H1 (cell line): Measurements from ENCODE around the gene SAMD9.

ENCODE experiments used
- CHD2 ChIP-seq: IDR thresholded peaks from 2 replicates; pipeline ENCODE4 v1.6.1; 2012; ENCODE audit warnings: low read length, improper control_type of control experiment
- CREB1 ChIP-seq: IDR thresholded peaks from 2 replicates; pipeline ENCODE4 v1.6.1; 2012; ENCODE audit warnings: inconsistent platforms
- EZH2 ChIP-seq: fragments of 200-600 bp; sonication (generic); IDR thresholded peaks from 2 replicates; pipeline ENCODE4 v1.7.1; 2012; ENCODE audit warnings: low read depth, mild to moderate bottlenecking, moderate library complexity, low read length, inconsistent platforms; ENCODE audit not compliant: severe bottlenecking
- POLR2A ChIP-seq, 2 experiments: IDR thresholded peaks; 1 replicate in 1 of 2; 2 replicates in 1 of 2; pipeline ENCODE4 v1.6.1; 2011; ENCODE audit warnings: low read depth in 2 of 2, low read length in 2 of 2, mild to moderate bottlenecking in 2 of 2; ENCODE audit errors: control extremely low read depth in 1 of 2
- POLR2AphosphoS5 ChIP-seq: IDR thresholded peaks from 2 replicates; pipeline ENCODE4 v1.6.1; 2011; ENCODE audit warnings: low read depth, low read length
- RAD21 ChIP-seq, 2 experiments: IDR thresholded peaks in 1 of 2; conservative IDR thresholded peaks in 1 of 2; 2 replicates each; pipeline ENCODE4 v1.6.1; 2011; ENCODE audit warnings: low read depth in 2 of 2, low read length in 2 of 2, improper control_type of control experiment in 1 of 2, inconsistent platforms in 1 of 2, mild to moderate bottlenecking in 1 of 2, moderate library complexity in 1 of 2
- RFX5 ChIP-seq: IDR thresholded peaks from 2 replicates; pipeline ENCODE4 v1.6.1; 2011; ENCODE audit warnings: low read depth, low read length, improper control_type of control experiment, borderline replicate concordance
- RNF2 ChIP-seq: fragments of 200-900, 300-1000 bp; sonication (generic); IDR thresholded peaks from 2 replicates; pipeline ENCODE4 v1.7.1; 2016; ENCODE audit warnings: borderline replicate concordance, low read depth, mild to moderate bottlenecking, antibody characterized with exemption, low read length; ENCODE audit not compliant: poor library complexity, severe bottlenecking; ENCODE audit errors: missing control alignments
- SP2 ChIP-seq: IDR thresholded peaks from 2 replicates; pipeline ENCODE4 v1.6.1; 2012; ENCODE audit warnings: mild to moderate bottlenecking, low read length, inconsistent platforms
- TF ChIP-seq, protein P1 (sequence below), 3 experiments: IDR thresholded peaks; 1 replicate in 2 of 3; 2 replicates in 1 of 3; pipeline versions ENCODE4 v1.5.1 to v1.6.1; 2011; ENCODE audit warnings: low read length in 3 of 3, mild to moderate bottlenecking in 3 of 3, inconsistent platforms in 2 of 3, low read depth in 1 of 3, moderate library complexity in 1 of 3; ENCODE audit not compliant: insufficient read depth in 1 of 3; ENCODE audit errors: control extremely low read depth in 1 of 3

- TF ChIP-seq RAD21 (IDR thresholded peaks at IDR 0.05 in 1 of 2, conservative IDR thresholded peaks at IDR 0.05 in 1 of 2; ENCODE audit: low read depth in 2 of 2, low read length in 2 of 2) = peak; percentile 22; a peak in 2 of 4 replicates
- no peak for TF ChIP-seq SP2
- TF ChIP-seq RNF2 = no peak
- TF ChIP-seq, protein P1, sequence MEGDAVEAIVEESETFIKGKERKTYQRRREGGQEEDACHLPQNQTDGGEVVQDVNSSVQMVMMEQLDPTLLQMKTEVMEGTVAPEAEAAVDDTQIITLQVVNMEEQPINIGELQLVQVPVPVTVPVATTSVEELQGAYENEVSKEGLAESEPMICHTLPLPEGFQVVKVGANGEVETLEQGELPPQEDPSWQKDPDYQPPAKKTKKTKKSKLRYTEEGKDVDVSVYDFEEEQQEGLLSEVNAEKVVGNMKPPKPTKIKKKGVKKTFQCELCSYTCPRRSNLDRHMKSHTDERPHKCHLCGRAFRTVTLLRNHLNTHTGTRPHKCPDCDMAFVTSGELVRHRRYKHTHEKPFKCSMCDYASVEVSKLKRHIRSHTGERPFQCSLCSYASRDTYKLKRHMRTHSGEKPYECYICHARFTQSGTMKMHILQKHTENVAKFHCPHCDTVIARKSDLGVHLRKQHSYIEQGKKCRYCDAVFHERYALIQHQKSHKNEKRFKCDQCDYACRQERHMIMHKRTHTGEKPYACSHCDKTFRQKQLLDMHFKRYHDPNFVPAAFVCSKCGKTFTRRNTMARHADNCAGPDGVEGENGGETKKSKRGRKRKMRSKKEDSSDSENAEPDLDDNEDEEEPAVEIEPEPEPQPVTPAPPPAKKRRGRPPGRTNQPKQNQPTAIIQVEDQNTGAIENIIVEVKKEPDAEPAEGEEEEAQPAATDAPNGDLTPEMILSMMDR (IDR thresholded peaks at IDR 0.05; ENCODE audit: control extremely low read depth in 1 of 3, insufficient read depth in 1 of 3, low read depth in 1 of 3, low read length in 3 of 3) = no peak
- no peak for TF ChIP-seq CHD2
- no peak for TF ChIP-seq RFX5
- no peak for TF ChIP-seq EZH2
- no peak for TF ChIP-seq POLR2AphosphoS5
- TF ChIP-seq POLR2A (IDR thresholded peaks at IDR 0.05; ENCODE audit: control extremely low read depth in 1 of 2, low read depth in 2 of 2, low read length in 2 of 2) = no peak
- TF ChIP-seq CREB1 = no peak
These were observed 28.3 kb upstream of the SAMD9 start for GRCh38 chr7:93146036-93146435.
